ENCODE measurements around the gene ATXN7.
A peak's percentile ranks its signal among the peaks of the same experiment; 100 is the strongest.

ATXN7 gene, protein sequence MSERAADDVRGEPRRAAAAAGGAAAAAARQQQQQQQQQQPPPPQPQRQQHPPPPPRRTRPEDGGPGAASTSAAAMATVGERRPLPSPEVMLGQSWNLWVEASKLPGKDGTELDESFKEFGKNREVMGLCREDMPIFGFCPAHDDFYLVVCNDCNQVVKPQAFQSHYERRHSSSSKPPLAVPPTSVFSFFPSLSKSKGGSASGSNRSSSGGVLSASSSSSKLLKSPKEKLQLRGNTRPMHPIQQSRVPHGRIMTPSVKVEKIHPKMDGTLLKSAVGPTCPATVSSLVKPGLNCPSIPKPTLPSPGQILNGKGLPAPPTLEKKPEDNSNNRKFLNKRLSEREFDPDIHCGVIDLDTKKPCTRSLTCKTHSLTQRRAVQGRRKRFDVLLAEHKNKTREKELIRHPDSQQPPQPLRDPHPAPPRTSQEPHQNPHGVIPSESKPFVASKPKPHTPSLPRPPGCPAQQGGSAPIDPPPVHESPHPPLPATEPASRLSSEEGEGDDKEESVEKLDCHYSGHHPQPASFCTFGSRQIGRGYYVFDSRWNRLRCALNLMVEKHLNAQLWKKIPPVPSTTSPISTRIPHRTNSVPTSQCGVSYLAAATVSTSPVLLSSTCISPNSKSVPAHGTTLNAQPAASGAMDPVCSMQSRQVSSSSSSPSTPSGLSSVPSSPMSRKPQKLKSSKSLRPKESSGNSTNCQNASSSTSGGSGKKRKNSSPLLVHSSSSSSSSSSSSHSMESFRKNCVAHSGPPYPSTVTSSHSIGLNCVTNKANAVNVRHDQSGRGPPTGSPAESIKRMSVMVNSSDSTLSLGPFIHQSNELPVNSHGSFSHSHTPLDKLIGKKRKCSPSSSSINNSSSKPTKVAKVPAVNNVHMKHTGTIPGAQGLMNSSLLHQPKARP

DNA sequence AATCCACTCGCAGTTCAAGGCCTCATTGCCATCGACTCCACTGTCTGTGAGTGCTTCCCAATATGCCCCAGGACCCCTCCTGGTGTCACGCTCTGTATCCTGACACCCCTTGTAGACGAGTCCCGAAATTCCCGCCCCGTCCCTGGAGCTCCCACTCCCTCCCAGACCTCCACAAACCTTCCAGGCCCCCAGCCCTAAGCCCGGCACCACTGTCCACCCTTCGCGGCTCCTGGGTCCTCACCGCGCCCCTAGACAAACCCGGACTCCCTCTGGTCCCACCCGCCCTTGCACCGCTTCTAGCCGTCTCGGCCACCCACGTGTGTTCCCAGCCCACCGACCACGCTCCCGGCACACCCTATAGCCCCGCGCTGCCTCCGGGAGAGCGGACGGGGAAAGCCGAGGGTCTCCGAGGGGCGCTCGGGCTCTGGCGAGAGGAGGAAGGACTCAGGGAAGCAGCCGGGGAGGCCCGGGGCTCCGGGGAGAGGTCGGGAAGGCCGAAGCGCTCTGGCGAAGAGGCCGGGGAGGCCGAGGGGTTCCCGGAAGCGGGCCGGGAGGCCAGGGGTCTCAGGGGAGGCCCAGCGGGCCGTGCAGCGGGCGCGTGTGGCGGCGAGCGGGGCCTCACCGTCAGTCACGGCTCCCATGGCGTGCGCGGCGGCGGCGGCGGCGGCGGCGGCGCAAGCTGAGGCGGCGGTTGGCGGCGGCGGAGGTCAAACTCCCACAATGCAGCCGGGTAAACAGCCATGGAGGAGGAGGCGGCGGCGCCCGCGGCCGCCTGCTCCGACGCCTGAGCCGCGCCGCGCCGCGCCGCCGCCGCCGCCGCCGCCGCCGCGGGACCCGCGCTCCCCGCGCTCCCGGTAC is at the start of gene ATXN7, which contains the start of gene THOC7:
ATXN7 (plus strand) TSS at position 718 of the 858 bp plus-strand sequence. CDS start 48,732 bp downstream, outside the sequence.
THOC7 (minus strand) TSS at position 656 of the 858 bp plus-strand sequence; CDS start at position 641, 15 bp downstream.
- peak within 1 kb of the TSS; percentile 83 for H3K4me3 ChIP-seq (replicated peaks; ENCODE audit: low read depth, low read length)
- no peak for DNase-seq (ENCODE audit: extremely low read depth, low read depth)
- TF ChIP-seq, protein P1, sequence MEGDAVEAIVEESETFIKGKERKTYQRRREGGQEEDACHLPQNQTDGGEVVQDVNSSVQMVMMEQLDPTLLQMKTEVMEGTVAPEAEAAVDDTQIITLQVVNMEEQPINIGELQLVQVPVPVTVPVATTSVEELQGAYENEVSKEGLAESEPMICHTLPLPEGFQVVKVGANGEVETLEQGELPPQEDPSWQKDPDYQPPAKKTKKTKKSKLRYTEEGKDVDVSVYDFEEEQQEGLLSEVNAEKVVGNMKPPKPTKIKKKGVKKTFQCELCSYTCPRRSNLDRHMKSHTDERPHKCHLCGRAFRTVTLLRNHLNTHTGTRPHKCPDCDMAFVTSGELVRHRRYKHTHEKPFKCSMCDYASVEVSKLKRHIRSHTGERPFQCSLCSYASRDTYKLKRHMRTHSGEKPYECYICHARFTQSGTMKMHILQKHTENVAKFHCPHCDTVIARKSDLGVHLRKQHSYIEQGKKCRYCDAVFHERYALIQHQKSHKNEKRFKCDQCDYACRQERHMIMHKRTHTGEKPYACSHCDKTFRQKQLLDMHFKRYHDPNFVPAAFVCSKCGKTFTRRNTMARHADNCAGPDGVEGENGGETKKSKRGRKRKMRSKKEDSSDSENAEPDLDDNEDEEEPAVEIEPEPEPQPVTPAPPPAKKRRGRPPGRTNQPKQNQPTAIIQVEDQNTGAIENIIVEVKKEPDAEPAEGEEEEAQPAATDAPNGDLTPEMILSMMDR (IDR thresholded peaks at IDR 0.05; ENCODE audit: low read depth, low read length, missing control alignments), result no peak

DNA sequence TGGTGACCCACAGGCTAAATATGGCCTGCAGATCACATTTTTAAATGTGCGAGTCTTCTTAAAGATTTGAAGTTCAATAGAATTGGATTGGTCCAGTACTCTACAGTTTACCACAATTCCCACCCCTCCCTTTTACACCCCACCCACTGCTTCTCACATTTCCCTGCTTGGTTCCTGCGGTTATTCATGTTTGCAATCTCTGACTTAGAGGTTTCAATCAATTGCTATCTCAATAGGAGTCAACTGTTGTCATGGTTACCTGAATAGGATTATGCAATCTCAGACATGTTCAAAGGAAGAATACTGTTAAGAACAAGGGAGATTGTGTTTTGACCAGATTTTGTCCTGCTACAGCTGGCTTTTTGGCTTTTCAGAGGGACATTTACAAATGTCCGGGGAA is 49.4 kb upstream of the ATXN7 start:
- DNase-seq (ENCODE audit: extremely low read depth, low read depth), result no peak
- TF ChIP-seq, protein P1 (IDR thresholded peaks at IDR 0.05; ENCODE audit: low read depth, low read length, missing control alignments), result no peak

DNA sequence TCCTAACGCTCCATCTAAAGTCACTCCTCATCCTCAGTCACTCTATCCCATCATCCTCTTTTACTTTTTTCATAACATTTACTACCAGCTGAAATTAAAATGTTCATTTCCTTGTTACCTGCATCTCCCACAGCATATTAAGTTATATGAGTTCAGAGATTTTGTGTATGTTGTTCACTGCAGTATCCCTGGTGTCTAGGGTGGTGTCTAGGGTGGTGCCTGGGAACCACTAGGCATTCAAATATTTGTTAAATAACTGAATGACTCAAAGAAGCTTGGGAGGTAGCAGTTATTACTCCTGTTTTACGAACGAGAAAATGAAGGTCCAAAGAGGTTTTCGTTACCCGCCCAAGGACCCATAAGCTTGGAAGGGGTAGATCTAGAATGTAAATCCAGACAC is 46.4 kb upstream of the ATXN7 start:
- H3K4me3 ChIP-seq (replicated peaks; ENCODE audit: low read depth, low read length), result no peak overlapping the region
- DNase-seq (ENCODE audit: extremely low read depth, low read depth), result no peak
- TF ChIP-seq, protein P1 (IDR thresholded peaks at IDR 0.05; ENCODE audit: low read depth, low read length, missing control alignments), result no peak

More for the DNA sequence above, 49.4 kb upstream of the ATXN7 start:
- H3K4me3 ChIP-seq (replicated peaks; ENCODE audit: low read depth, low read length), result no peak overlapping the region

DNA sequence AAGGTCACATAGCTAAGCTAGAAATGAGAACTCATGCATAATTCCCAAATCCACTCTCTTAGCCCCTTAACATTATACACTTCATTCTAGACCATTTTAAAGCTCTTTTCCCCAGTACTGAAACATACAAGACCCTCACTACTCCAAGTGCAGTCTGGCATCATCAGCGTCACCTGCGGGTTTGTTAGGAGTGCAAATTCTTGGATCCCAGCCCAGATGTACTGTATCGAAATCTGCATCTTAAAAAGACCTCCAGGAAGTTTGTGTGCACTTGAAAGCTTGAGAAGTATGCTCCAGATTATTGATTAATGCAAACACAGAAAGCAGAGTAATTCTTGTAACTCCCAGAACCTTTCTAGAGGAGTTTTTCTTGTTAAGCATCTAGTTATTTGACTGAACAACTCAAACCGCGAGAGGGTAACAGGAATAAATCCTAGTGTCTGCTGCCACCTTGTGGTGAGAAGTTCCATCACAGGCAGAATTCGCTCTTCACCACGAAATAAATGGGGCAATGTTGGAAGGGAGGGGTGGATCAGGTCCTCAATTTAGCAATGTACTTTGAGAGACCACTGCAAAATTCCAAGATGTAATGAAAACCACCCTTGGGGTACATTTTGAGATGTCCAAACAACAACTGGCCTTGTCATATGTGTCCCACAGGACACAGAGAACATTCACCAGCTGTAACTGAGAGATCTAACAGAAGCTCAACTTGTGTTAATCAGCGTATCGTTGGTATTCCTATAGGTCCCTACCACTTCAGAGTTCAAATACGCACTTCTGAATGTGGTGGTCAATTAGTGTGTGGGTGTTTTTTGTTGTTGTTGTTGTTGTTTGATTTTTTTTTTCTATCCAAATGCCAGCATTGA is 45.2 kb upstream of the ATXN7 start:
- no peak overlapping the region for H3K4me3 ChIP-seq (replicated peaks; ENCODE audit: low read depth, low read length)
- DNase-seq (ENCODE audit: extremely low read depth, low read depth), result peak; percentile 51
- TF ChIP-seq, protein P1 (IDR thresholded peaks at IDR 0.05; ENCODE audit: low read depth, low read length, missing control alignments), result peak; percentile 77

DNA sequence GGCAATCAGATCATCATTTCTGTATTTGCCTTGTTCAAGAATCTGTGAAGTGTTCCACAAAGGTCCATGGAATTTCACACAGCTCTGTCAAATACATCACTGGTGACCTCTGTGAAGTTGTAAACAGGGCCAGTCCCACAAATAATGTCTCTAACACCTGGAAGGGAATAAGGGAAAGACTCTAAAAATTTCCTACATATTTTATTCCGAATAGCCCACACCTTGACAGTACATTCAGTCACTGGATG is 44.6 kb upstream of the ATXN7 start, which contains the start of gene C3orf49:
C3orf49 (plus strand) TSS at position 149 of the 248 bp plus-strand sequence. CDS start 173 bp downstream, outside the sequence.
- no peak for DNase-seq (ENCODE audit: extremely low read depth, low read depth)
- H3K4me3 ChIP-seq (replicated peaks; ENCODE audit: low read depth, low read length), result no peak within 1 kb of the TSS
- TF ChIP-seq, protein P1 (IDR thresholded peaks at IDR 0.05; ENCODE audit: low read depth, low read length, missing control alignments), result no peak
